Stimulated activated CD8-positive, alpha-beta memory T cell treated with anti-CD3 and anti-CD28 coated beads, Interleukin-7, amount 100 ng/mL, for 48 hours (primary cell): ENCODE measurements around the gene CDC40.
"Not testable (repeated sequence)": the region's sequence is repeated elsewhere in the genome, so short reads cannot be mapped to it uniquely, and the experiment has no call there.

Source experiments
- DNase-seq, 2 donors: peaks; one replicate each; pipeline ENCODE4 v3.0.0-alpha.2; 2020; ENCODE audit warnings: low read depth in 1 of 2; ENCODE audit errors: extremely low read depth in 1 of 2

Gene CDC40

GRCh38 chr6:110269623-110270022 lies 89.4 kb downstream of the CDC40 start:
- no peak for DNase-seq

- DNase-seq = no peak
Measured at GRCh38 chr6:110270165-110270564, 89.9 kb downstream of the CDC40 start.

- no peak for DNase-seq
Measured at GRCh38 chr6:110271732-110272022, 91.5 kb downstream of the CDC40 start.

GRCh38 chr6:110272781-110273180 lies 92.6 kb downstream of the CDC40 start:
- not testable (repeated sequence) for DNase-seq

GRCh38 chr6:110277100-110277665 lies 97.0 kb downstream of the CDC40 start:
- DNase-seq = no peak
